B cell (primary cell): ENCODE results near the gene LIMK2. TPM values are rescaled to one million over a fixed set of nuclear protein-coding genes. Genes with fewer than 3 reads are reported as not detected.

ENCODE experiments used
- ATAC-seq: fragments of 200-7000 bp; cut with Tn5 transposase; one replicate; pipeline ENCODE4 v1.10.0; 2021; ENCODE audit warnings: low read depth, mild to moderate bottlenecking, moderate number of reproducible peaks, moderate library complexity
- CTCF ChIA-PET: fragments of 350-600 bp; sonication (Branson Sonifier 250); formaldehyde crosslinking; loops from one replicate; lab custom pipeline; 2021; ENCODE audit warnings: antibody characterized with exemption, inconsistent platforms; lab: Charles Lee
- POLR2A ChIA-PET: fragments of 350-600 bp; sonication (Branson Sonifier 250); formaldehyde crosslinking; loops from one replicate; lab custom pipeline; 2021; ENCODE audit warnings: antibody characterized with exemption; lab: Charles Lee
- DNase-seq: peaks from one replicate; pipeline ENCODE4 v3.0.0; 2013
- H2AFZ ChIP-seq: 2 replicates; pipeline ENCODE4 v1.6.1; 2012; ENCODE audit warnings: mild to moderate bottlenecking, low read depth, low read length; ENCODE audit not compliant: insufficient read depth, poor library complexity, severe bottlenecking
- H3K27ac ChIP-seq, 2 donors: 1 replicate in 1 of 2; 2 replicates in 1 of 2; pipeline ENCODE4 v1.5.1; 2012 to 2013; ENCODE audit warnings: low read length in 2 of 2, mild to moderate bottlenecking in 2 of 2, moderate library complexity in 1 of 2
- H3K27me3 ChIP-seq, 4 experiments: fragments of 200-600 bp in 1 of 4; sonication (generic) in 1 of 4; replicated peaks in 1 of 4; 1 replicate in 2 of 4; 2 replicates in 2 of 4; pipeline versions ENCODE4 v1.6.1 to v1.7.0; 2013 to 2016; ENCODE audit warnings: low read length in 3 of 4, mild to moderate bottlenecking in 2 of 4, mixed read lengths in 1 of 4, moderate library complexity in 1 of 4; ENCODE audit not compliant: insufficient read depth in 4 of 4, control insufficient read depth in 3 of 4; ENCODE audit errors: control extremely low read depth in 1 of 4
- H3K36me3 ChIP-seq, 2 experiments: replicated peaks in 1 of 2; 1 replicate in 1 of 2; 2 replicates in 1 of 2; pipeline versions ENCODE4 v1.6.1 to v1.7.1; 2013; ENCODE audit warnings: low read length in 1 of 2; ENCODE audit not compliant: insufficient read depth in 2 of 2, control insufficient read depth in 1 of 2; ENCODE audit errors: control extremely low read depth in 1 of 2, extremely low read depth in 1 of 2
- H3K4me1 ChIP-seq, 2 donors: fragments of 200-600 bp in 1 of 2; sonication (generic) in 1 of 2; 1 replicate in 1 of 2; 2 replicates in 1 of 2; pipeline versions ENCODE4 v1.5.1 to v1.6.1; 2013 to 2017; ENCODE audit warnings: low read length in 2 of 2; ENCODE audit not compliant: control insufficient read depth in 2 of 2, insufficient read depth in 2 of 2
- H3K4me2 ChIP-seq: replicated peaks from 2 replicates; pipeline ENCODE3; 2012; ENCODE audit warnings: mild to moderate bottlenecking, low read depth, low read length; ENCODE audit not compliant: poor library complexity, severe bottlenecking
- H3K4me3 ChIP-seq, 5 experiments: fragments of 200-600 bp in 1 of 5; sonication (generic) in 1 of 5; 1 replicate in 3 of 5; 2 replicates in 2 of 5; pipeline versions ENCODE4 v1.5.1 to v1.7.0; 2011 to 2016; ENCODE audit warnings: low read length in 4 of 5, mild to moderate bottlenecking in 4 of 5, low read depth in 2 of 5, control low read depth in 1 of 5, moderate library complexity in 1 of 5; ENCODE audit not compliant: insufficient read depth in 1 of 5; ENCODE audit errors: control extremely low read depth in 1 of 5, extremely low read depth in 1 of 5
- H3K79me2 ChIP-seq: fragments of 200-600 bp; sonication (generic); one replicate; pipeline ENCODE4 v1.6.0; 2016; ENCODE audit warnings: low read length; ENCODE audit not compliant: control insufficient read depth, insufficient read depth
- H3K9ac ChIP-seq: fragments of 200-600 bp; sonication (generic); 2 replicates; pipeline ENCODE4 v1.6.1; 2017; ENCODE audit warnings: mild to moderate bottlenecking, low read length, moderate library complexity
- H3K9me3 ChIP-seq, 3 donors: one replicate each; pipeline versions ENCODE4 v1.6.1 to v1.7.1; 2013; ENCODE audit warnings: low read length in 2 of 3; ENCODE audit not compliant: control insufficient read depth in 2 of 3, insufficient read depth in 1 of 3; ENCODE audit errors: control extremely low read depth in 1 of 3
- H4K20me1 ChIP-seq: 2 replicates; pipeline ENCODE4 v1.6.0; 2012; ENCODE audit warnings: mild to moderate bottlenecking, low read length; ENCODE audit not compliant: insufficient read depth, control insufficient read depth, poor library complexity, severe bottlenecking
- H3K27ac Mint-ChIP-seq: one replicate; pipeline ENCODE4 v1.8.0; 2021; ENCODE audit warnings: mixed read lengths
- H3K27me3 Mint-ChIP-seq: one replicate; pipeline ENCODE4 v1.8.0; 2021; ENCODE audit warnings: mixed read lengths
- H3K4me1 Mint-ChIP-seq: one replicate; pipeline ENCODE4 v1.8.0; 2021; ENCODE audit warnings: mixed read lengths
- H3K4me3 Mint-ChIP-seq: one replicate; pipeline ENCODE4 v1.8.0; 2021; ENCODE audit warnings: mixed read lengths
- H3K9me3 Mint-ChIP-seq: one replicate; pipeline ENCODE4 v1.8.0; 2022; ENCODE audit warnings: mixed read lengths; ENCODE audit not compliant: insufficient read depth
- CTCF ChIP-seq: fragments of 200-600 bp; IDR thresholded peaks from one replicate; pipeline ENCODE4 v1.8.0; 2022; ENCODE audit warnings: antibody characterized with exemption, mild to moderate bottlenecking
- EZH2 ChIP-seq: IDR thresholded peaks from 2 replicates; pipeline ENCODE4 v1.6.1; 2012; ENCODE audit warnings: borderline replicate concordance, low read depth, mild to moderate bottlenecking, moderate library complexity, low read length; ENCODE audit not compliant: insufficient read depth, poor library complexity, severe bottlenecking
- WGBS: methylation state at CpG from one replicate; pipeline ENCODE4 v1.1.5; 2013; ENCODE audit warnings: missing lambda C conversion rate; ENCODE audit not compliant: insufficient coverage; 5-methylcytosine and 5-hydroxymethylcytosine counted together
- intact Hi-C: fragments of 100-400 bp; cut with micrococcal nuclease; formaldehyde crosslinking; loops from one replicate; pipeline ENCODE4 v1.10.0; 2022
- polyA plus RNA-seq: library from polyadenylated mRNA; depleted of rRNA; stranded (reverse); fragments of >200 nt; gene quantifications from 2 replicates; pipeline ENCODE4 v1.2.3, GENCODE V29; 2012
- total RNA-seq, 2 donors: library from RNA; stranded (reverse); fragments of 120-200 nt in 1 of 2; gene quantifications; 1 replicate in 1 of 2; 2 replicates in 1 of 2; pipeline versions ENCODE4 v1.2.3 to v1.2.4, GENCODE V29; 2013 to 2022

LIMK2 gene
- total and polyA plus RNA-seq, 2 donors (not counting 1 experiment from before 2014, with no cell fraction given): 6.8 to 20.2 TPM

GRCh38 chr22:31238057-31238456 is 26.0 kb downstream of the LIMK2 start:
- Mint-ChIP-seq H3K9me3 (no peaks in the 10 kb centered on the region), H3K27ac (no peak overlapping the region), H3K27me3 (no peaks in the 10 kb centered on the region), H3K4me1 (peaks cover 1% of the 10 kb centered on the region), H3K4me3 (no peak overlapping the region)
- Histone ChIP-seq H3K9ac (no peak overlapping the region), H2AFZ (no peak overlapping the region), H3K4me2 (no peak overlapping the region), H3K4me1 (peaks cover 0 to 4% of the 10 kb centered on the region in 2 donors), H3K9me3 (no peaks in the 10 kb centered on the region), H3K36me3 (peaks cover 0 to 2% of the 10 kb centered on the region in 2 experiments), H4K20me1 (no peaks in the 10 kb centered on the region), H3K27me3 (no peaks in the 10 kb centered on the region), H3K27ac (no peak overlapping the region), H3K79me2 (peaks cover 16% of the 10 kb centered on the region), H3K4me3 (no peak overlapping the region)
- no peak for TF ChIP-seq EZH2
- TF ChIP-seq CTCF: no peak
- DNase-seq (no peak), ATAC-seq (no peak)
- intact Hi-C loops: no loop called here
- ChIA-PET CTCF (interaction anchor here (0.7 to 2.3 kb wide), 3 partner anchors 11 to 105 kb away, joined by 3 to 5 read pairs (median 4); no protein-coding TSS in a partner anchor), POLR2A (no interaction called here)
- WGBS: no CpG with 5 or more reads among the region's 1 CpG

- DNase-seq (no peak), ATAC-seq (no peak)
- Mint-ChIP-seq H3K4me1 (peaks cover 1% of the 10 kb centered on the region), H3K4me3 (no peak overlapping the region), H3K27me3 (no peaks in the 10 kb centered on the region), H3K9me3 (no peaks in the 10 kb centered on the region), H3K27ac (no peak overlapping the region)
- Histone ChIP-seq H2AFZ (no peak overlapping the region), H3K79me2 (peaks cover 3% of the 10 kb centered on the region), H3K27me3 (no peaks in the 10 kb centered on the region), H3K36me3 (peaks cover 2 to 4% of the 10 kb centered on the region in 2 experiments), H3K4me1 (peaks cover 0 to 4% of the 10 kb centered on the region in 2 donors), H4K20me1 (no peaks in the 10 kb centered on the region), H3K4me2 (no peak overlapping the region), H3K27ac (no peak overlapping the region), H3K9me3 (no peaks in the 10 kb centered on the region), H3K4me3 (no peak overlapping the region), H3K9ac (no peak overlapping the region)
- no CpG with 5 or more reads among the region's 6 CpGs for WGBS
- CTCF ChIA-PET: interaction anchor here (0.6 to 1.0 kb wide), 2 partner anchors 10 to 605 kb away, joined by 3 to 4 read pairs; no protein-coding TSS in a partner anchor
- POLR2A ChIA-PET: no interaction called here
- no peak for TF ChIP-seq CTCF
- TF ChIP-seq EZH2: no peak
- intact Hi-C loops: no loop called here
Observed at GRCh38 chr22:31239771-31240370, 27.8 kb downstream of the LIMK2 start.
